A673 (cell line): Measurements from ENCODE around the gene LGR6.

Experiments
- EZH2 ChIP-seq: fragments of 200-600 bp; sonication (generic); IDR thresholded peaks from 2 replicates; pipeline ENCODE4 v1.6.1; 2017; ENCODE audit warnings: borderline replicate concordance, low read depth, mild to moderate bottlenecking, mixed read lengths, antibody characterized with exemption, low read length; ENCODE audit not compliant: poor library complexity, severe bottlenecking
- TF ChIP-seq, protein P1 (sequence below): fragments of 300-800, 200-600 bp; sonication (generic); conservative IDR thresholded peaks from 2 replicates; pipeline ENCODE4 v1.5.1; 2017; ENCODE audit warnings: low read depth, mild to moderate bottlenecking, antibody characterized with exemption, low read length, moderate library complexity, mixed read lengths

DNA sequence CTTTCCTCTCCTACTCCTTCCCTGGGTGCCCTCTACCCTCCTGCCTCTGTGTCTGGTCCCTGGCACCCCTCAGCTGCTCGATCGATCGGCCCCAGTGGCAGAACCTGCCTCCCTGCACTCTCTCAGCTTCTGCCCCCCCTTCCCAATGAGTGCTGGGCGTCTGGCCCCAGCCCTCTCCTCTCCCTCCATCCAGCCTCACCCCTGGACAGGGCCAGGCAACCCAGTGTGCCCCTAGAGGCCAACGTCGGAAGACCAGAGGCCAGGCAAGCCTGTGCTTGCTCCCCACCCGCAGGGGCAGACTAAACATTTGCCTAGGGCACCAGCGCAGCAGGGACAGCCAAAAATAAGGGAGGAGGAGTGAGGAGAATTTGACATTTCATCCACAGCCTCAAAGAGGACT is 43.5 kb downstream of the LGR6 start:
- TF ChIP-seq, protein P1, sequence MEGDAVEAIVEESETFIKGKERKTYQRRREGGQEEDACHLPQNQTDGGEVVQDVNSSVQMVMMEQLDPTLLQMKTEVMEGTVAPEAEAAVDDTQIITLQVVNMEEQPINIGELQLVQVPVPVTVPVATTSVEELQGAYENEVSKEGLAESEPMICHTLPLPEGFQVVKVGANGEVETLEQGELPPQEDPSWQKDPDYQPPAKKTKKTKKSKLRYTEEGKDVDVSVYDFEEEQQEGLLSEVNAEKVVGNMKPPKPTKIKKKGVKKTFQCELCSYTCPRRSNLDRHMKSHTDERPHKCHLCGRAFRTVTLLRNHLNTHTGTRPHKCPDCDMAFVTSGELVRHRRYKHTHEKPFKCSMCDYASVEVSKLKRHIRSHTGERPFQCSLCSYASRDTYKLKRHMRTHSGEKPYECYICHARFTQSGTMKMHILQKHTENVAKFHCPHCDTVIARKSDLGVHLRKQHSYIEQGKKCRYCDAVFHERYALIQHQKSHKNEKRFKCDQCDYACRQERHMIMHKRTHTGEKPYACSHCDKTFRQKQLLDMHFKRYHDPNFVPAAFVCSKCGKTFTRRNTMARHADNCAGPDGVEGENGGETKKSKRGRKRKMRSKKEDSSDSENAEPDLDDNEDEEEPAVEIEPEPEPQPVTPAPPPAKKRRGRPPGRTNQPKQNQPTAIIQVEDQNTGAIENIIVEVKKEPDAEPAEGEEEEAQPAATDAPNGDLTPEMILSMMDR, result peak; percentile 46; the same call in 1 of the 2 replicates
- TF ChIP-seq EZH2, result no peak
